Right atrium auricular region (tissue), 2 donors: ENCODE measurements around the gene CLEC9A. TPM values are rescaled to one million over a fixed set of nuclear protein-coding genes. Genes with fewer than 3 reads are reported as not detected.

ENCODE experiments used
- DNase-seq: peaks from one replicate; pipeline ENCODE4 v3.0.0-alpha.2; 2019; ENCODE audit warnings: low spot score
- H3K27ac ChIP-seq, 2 donors: fragments of 200-600 bp; sonication (generic); 1 replicate in 1 of 2; 2 replicates in 1 of 2; pipeline ENCODE4 v1.5.1; 2016 to 2019
- H3K27me3 ChIP-seq, 2 donors: fragments of 200-600 bp; sonication (generic); one replicate each; pipeline versions ENCODE4 v1.5.1 to v1.6.0; 2017 to 2019
- H3K36me3 ChIP-seq: fragments of 200-600 bp; sonication (generic); one replicate; pipeline ENCODE4 v1.5.1; 2016
- H3K4me1 ChIP-seq, 2 donors: fragments of 200-600 bp; sonication (generic); one replicate each; pipeline versions ENCODE4 v1.5.1 to v1.6.0; 2017 to 2019
- H3K4me3 ChIP-seq, 2 donors: fragments of 200-600 bp; sonication (generic); 1 replicate in 1 of 2; 2 replicates in 1 of 2; pipeline ENCODE4 v1.5.1; 2017 to 2019; ENCODE audit warnings: mild to moderate bottlenecking in 1 of 2, moderate library complexity in 1 of 2
- H3K9me3 ChIP-seq, 2 donors: fragments of 200-600 bp; sonication (generic); one replicate each; pipeline ENCODE4 v1.5.1; 2019
- total RNA-seq, 2 donors: library from RNA; depleted of rRNA; stranded (reverse); fragments of >200 nt; gene quantifications; one replicate each; pipeline ENCODE4 v1.1.0, GENCODE V29; 2016
- TF ChIP-seq, protein P1 (sequence below), 2 donors: fragments of 200-600 bp; sonication (generic); IDR thresholded peaks; one replicate each; pipeline ENCODE4 v1.5.1; 2019; ENCODE audit warnings: antibody characterized with exemption in 2 of 2

Gene CLEC9A
- total RNA-seq: not detected

- no peak within 1 kb of the TSS for H3K27ac ChIP-seq
- no peaks in the 10 kb centered on the region for H3K9me3 ChIP-seq
- H3K36me3 ChIP-seq: no peaks in the 10 kb centered on the region
- TF ChIP-seq, protein P1, sequence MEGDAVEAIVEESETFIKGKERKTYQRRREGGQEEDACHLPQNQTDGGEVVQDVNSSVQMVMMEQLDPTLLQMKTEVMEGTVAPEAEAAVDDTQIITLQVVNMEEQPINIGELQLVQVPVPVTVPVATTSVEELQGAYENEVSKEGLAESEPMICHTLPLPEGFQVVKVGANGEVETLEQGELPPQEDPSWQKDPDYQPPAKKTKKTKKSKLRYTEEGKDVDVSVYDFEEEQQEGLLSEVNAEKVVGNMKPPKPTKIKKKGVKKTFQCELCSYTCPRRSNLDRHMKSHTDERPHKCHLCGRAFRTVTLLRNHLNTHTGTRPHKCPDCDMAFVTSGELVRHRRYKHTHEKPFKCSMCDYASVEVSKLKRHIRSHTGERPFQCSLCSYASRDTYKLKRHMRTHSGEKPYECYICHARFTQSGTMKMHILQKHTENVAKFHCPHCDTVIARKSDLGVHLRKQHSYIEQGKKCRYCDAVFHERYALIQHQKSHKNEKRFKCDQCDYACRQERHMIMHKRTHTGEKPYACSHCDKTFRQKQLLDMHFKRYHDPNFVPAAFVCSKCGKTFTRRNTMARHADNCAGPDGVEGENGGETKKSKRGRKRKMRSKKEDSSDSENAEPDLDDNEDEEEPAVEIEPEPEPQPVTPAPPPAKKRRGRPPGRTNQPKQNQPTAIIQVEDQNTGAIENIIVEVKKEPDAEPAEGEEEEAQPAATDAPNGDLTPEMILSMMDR (IDR thresholded peaks at IDR 0.05): no peak
- no peak for DNase-seq
- no peak within 1 kb of the TSS for H3K4me3 ChIP-seq
- H3K4me1 ChIP-seq: no peaks in the 10 kb centered on the region
- H3K27me3 ChIP-seq: no peaks in the 10 kb centered on the region
Observed at GRCh38 chr12:10030446-10030845, at the start of gene CLEC9A. Gene CLEC9A (plus strand): TSS chr12:10030682. CDS start chr12:10052688, 22,006 bp downstream.

DNA sequence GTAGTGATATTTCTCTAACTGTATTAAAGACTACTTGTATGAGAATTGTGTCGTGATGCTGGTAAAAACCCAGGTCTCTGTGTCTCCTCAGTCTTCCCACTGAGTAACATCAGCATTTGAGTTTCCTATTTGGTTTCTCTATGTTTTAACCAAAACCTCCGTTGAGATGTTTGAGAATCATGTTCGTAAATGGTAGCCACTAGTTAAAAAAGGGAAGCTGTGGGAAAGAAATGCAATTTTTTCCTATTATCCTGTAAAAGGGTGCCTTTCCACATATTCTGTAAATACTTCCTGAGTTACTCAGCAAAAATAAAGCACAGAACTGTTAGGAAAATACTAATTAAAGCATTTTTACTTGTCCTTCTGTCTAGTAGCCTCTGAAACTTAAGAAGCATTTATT lies 38.6 kb upstream of the CLEC9A start:
- TF ChIP-seq, protein P1 (IDR thresholded peaks at IDR 0.05): no peak
- no peak for DNase-seq
- H3K27ac ChIP-seq: no peak overlapping the region
- no peaks in the 10 kb centered on the region for H3K4me1 ChIP-seq
- no peak overlapping the region for H3K4me3 ChIP-seq
- H3K27me3 ChIP-seq: no peaks in the 10 kb centered on the region
- no peaks in the 10 kb centered on the region for H3K9me3 ChIP-seq
- no peaks in the 10 kb centered on the region for H3K36me3 ChIP-seq

GRCh38 chr12:9992296-9992695 lies 38.2 kb upstream of the CLEC9A start:
- TF ChIP-seq, protein P1 (IDR thresholded peaks at IDR 0.05): no peak
- no peak overlapping the region for H3K4me3 ChIP-seq

DNA sequence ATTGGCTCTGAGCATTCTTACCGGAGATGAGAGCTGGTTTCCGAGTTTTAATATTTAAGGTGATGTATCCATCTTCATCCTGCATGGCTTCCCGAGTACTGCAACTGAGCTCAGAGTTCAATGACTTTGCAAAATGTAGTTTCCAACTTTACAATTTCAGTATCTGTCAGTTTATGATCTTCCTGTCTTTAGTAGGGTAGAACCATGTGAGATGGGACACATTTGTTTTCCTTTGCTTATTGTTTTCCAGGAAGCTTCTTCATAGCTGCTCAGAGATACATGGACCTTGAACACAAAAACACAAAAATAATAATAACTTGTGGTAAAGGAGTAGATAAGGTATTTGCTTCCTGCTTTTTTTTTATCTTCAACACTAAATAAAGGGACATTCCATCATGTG lies 31.5 kb upstream of the CLEC9A start, which contains the start of gene CLEC1B:
Gene CLEC1B (minus strand): TSS at position 106 of the 400 bp plus-strand sequence. CDS start 21 bp downstream, at position 85.
- H3K4me1 ChIP-seq: no peaks in the 10 kb centered on the region
- no peaks in the 10 kb centered on the region for H3K27me3 ChIP-seq
- no peaks in the 10 kb centered on the region for H3K9me3 ChIP-seq
- no peak for DNase-seq
- no peak within 1 kb of the TSS for H3K4me3 ChIP-seq
- no peak within 1 kb of the TSS for H3K27ac ChIP-seq
- TF ChIP-seq, protein P1 (IDR thresholded peaks at IDR 0.05): no peak
- no peaks in the 10 kb centered on the region for H3K36me3 ChIP-seq

More at GRCh38 chr12:9992296-9992695, 38.2 kb upstream of the CLEC9A start:
- Histone ChIP-seq H3K27me3 (no peaks in the 10 kb centered on the region), H3K27ac (no peak overlapping the region), H3K36me3 (no peaks in the 10 kb centered on the region), H3K9me3 (no peaks in the 10 kb centered on the region), H3K4me1 (no peaks in the 10 kb centered on the region)
- DNase-seq: no peak

DNA sequence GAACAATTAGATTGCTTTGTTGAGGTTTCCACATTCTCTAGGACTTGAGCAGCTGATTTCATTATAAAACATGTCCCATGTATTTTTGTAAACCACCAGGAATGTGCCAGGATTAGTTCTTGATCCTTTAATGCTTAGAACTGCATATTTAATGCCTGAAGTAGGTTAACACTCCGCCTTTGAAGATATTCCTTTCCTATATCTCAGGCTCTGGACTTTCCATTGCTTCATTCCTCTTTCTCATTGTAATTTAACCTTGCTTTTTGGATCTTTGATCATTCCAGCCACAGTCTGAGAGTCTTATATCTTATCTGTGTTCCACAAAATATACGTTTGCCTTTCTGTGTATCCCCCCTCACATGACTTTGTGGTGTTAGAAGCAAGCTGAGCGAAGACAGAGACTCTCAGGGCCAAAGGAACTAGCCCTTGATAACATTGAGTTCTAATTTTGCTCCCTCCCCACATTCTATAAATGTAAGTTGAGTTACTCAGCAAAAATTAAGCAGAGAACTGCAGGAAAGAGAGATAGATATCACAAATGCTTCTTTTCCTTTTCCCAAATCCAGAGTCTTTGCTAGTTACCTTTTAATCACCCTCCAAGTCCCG lies 29.2 kb upstream of the CLEC9A start:
- no peak overlapping the region for H3K4me3 ChIP-seq
- H3K27ac ChIP-seq: no peak overlapping the region
- H3K36me3 ChIP-seq: no peaks in the 10 kb centered on the region
- H3K4me1 ChIP-seq: no peaks in the 10 kb centered on the region
- no peaks in the 10 kb centered on the region for H3K9me3 ChIP-seq
- no peak for DNase-seq
- TF ChIP-seq, protein P1 (IDR thresholded peaks at IDR 0.05): no peak
- no peaks in the 10 kb centered on the region for H3K27me3 ChIP-seq
